Prostate gland (tissue), 2 donors: Measurements from ENCODE around the gene LNPEP.

Experiments used
- CTCF ChIP-seq, 4 experiments: fragments of 200-600 bp in 2 of 4; fragments of 450-650 bp in 2 of 4; sonication (generic) in 2 of 4; IDR thresholded peaks; 1 replicate in 3 of 4; 2 replicates in 1 of 4; pipeline ENCODE4 v1.5.1; 2016 to 2019; ENCODE audit warnings: antibody characterized with exemption in 4 of 4, mild to moderate bottlenecking in 2 of 4, moderate library complexity in 2 of 4
- POLR2A ChIP-seq: fragments of 450-650 bp; IDR thresholded peaks from one replicate; pipeline ENCODE4 v1.6.1; 2016; ENCODE audit warnings: antibody characterized with exemption, mild to moderate bottlenecking
- POLR2AphosphoS5 ChIP-seq: sonication (generic); formaldehyde crosslinking; IDR thresholded peaks from one replicate; pipeline ENCODE4 v1.6.1; 2017; ENCODE audit warnings: antibody characterized with exemption

GRCh38 chr5:96909435-96909834 is 26.4 kb upstream of the LNPEP start:
- no peak for TF ChIP-seq CTCF (IDR thresholded peaks at IDR 0.05)
- no peak for TF ChIP-seq POLR2A
- no peak for TF ChIP-seq POLR2AphosphoS5
